AG08396 (cell line): Measurements from ENCODE around the gene MOK.
A peak's percentile ranks its signal among the peaks of the same experiment; 100 is the strongest.
"Not testable (repeated sequence)": the region's sequence is repeated elsewhere in the genome, so short reads cannot be mapped to it uniquely, and the experiment has no call there.

Experiments used
- DNase-seq: peaks from one replicate; pipeline ENCODE4 v3.0.0; 2012; ENCODE audit warnings: low spot score, mixed read lengths

Gene MOK, protein sequence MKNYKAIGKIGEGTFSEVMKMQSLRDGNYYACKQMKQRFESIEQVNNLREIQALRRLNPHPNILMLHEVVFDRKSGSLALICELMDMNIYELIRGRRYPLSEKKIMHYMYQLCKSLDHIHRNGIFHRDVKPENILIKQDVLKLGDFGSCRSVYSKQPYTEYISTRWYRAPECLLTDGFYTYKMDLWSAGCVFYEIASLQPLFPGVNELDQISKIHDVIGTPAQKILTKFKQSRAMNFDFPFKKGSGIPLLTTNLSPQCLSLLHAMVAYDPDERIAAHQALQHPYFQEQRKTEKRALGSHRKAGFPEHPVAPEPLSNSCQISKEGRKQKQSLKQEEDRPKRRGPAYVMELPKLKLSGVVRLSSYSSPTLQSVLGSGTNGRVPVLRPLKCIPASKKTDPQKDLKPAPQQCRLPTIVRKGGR

DNA sequence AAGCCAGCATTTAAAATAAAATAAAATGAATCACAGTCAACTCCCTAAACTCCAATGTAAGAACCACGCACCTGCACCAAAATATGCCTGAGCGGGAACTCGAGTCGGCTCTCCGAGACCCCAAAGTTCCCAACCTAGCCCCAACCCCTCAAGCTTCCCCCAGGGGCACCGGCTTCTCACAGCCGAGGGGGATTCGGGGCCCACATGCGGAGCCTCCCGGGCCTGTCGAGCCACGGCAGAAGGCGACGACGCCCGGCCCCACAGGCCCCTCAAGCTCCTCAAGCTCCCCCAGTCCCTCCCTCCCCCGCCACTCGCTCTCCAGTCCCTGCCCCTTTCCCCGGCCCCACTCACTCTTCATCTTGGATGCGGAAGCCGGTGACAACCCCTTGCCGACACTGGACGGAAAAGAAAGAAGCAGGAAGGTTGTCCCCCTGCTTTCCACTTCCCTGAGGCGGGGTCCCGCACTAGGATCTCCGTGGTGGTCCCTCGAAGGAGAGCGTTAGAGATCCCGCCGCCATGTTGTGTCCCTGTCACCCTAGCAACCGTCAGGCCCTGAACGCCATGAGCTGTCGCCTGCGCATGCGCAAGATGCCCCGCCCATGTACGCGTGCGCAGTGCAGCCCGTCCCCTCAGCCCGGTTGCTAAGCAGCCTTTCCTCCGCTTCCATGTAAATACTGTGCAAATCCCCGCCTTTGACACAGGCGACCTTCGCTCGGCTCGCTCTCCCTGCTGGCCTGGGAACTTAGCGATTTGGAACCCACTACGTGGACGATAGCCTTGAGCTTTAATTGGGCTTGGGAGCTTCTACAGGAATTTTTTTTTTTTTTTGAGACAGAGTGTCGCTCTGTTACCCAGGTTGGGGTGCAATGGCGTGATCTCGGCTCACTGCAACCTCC is at the start of gene MOK:
Gene MOK (minus strand): TSS at position 554 of the 896 bp plus-strand sequence. CDS start 196 bp downstream, at position 358.
- DNase-seq: peak; percentile 99

GRCh38 chr14:102353126-102353619 is 48.2 kb upstream of the MOK start:
- no peak for DNase-seq

- DNase-seq: no peak
Measured at GRCh38 chr14:102352213-102352612, 47.2 kb upstream of the MOK start.

GRCh38 chr14:102351593-102351992 is 46.6 kb upstream of the MOK start:
- not testable (repeated sequence) for DNase-seq

- no peak for DNase-seq
Measured at GRCh38 chr14:102351023-102351422, 46.1 kb upstream of the MOK start.

- DNase-seq: no peak
Measured at GRCh38 chr14:102348376-102348775, 43.4 kb upstream of the MOK start.

GRCh38 chr14:102346645-102347044 is 41.7 kb upstream of the MOK start:
- no peak for DNase-seq

- DNase-seq: no peak
Measured at GRCh38 chr14:102345232-102345631, 40.3 kb upstream of the MOK start.

DNA sequence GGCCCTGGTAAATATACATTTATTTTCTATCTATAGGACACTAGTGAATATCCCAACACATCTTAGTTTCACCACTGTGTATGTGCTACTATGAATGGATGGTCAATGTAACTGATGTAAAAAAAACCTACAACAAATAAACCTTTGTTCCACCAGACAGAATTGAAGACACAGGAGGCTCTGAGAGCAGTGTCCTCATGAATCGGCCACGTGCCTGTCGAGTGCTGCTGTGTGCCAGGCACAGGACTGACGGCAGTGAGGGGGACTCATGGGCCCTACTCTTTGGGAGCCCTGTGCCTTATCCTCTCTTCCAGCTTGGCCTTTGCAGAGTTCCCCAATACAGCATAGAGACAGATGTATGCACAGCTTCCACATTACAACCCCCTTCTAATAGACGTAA is 39.5 kb upstream of the MOK start:
- no peak for DNase-seq

- DNase-seq: no peak
Measured at GRCh38 chr14:102344084-102344483, 39.1 kb upstream of the MOK start.

GRCh38 chr14:102342238-102342637 is 37.3 kb upstream of the MOK start:
- DNase-seq: no peak

DNA sequence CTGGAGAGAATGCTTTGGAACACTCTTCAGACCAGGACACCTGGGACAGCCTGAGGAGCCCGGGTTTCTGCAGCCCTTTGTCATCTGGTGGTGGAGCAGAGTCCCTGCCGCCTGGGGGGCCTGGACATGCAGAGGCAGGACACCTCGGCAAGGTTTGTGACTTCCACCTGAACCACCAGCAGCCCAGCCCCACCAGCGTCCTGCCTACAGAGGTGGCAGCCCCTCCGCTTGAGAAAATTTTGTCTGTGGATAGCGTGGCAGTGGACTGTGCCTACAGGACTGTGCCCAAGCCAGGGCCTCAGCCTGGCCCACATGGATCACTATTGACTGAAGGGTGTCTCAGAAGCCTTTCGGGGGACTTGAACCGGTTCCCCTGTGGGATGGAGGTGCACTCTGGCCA is 36.6 kb upstream of the MOK start:
- no peak for DNase-seq

DNA sequence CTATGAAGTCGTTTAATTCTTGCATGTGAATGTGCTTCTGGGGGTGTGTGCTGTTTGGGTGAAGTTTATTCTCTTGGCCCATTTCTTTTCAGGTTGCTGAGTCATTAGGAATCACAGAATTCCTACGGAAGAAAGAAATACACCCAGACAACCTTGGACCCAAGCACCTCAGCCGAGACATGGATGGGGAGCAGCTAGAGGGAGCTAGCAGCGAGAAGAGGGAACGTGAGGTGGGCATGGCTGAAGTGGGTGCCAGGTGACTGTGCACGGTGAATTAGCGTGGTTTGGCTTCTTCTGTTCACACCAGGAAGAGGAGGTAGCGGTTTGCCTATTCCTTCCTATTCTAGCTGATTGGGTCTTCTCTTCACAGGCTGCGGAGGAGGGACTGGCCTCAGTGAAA is 33.8 kb upstream of the MOK start:
- no peak for DNase-seq

DNA sequence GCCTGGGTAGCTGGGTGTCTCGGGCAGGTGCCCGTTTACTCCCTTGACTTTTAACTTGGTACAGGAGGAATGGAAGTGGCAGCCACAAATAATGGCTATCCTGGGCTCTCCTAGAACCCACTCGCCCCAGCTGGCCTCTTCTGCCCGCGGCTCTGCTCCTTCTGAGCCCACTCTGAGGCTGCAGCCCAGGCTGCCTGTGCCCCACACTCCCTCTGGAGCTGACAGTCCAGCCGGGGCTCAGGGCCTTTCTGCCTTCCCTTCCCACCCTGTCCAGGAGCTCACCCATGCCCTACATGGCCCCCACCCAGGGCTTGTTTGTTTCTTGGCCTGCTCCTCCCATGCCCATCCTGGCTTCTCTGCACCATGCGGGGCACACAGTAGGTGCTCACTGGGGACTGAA is 30.2 kb upstream of the MOK start:
- no peak for DNase-seq

GRCh38 chr14:102333795-102334705 is 29.1 kb upstream of the MOK start:
- DNase-seq: no peak

GRCh38 chr14:102333390-102333789 is 28.4 kb upstream of the MOK start:
- DNase-seq: no peak

- DNase-seq: no peak
Measured at GRCh38 chr14:102330806-102331205, 25.8 kb upstream of the MOK start.

DNA sequence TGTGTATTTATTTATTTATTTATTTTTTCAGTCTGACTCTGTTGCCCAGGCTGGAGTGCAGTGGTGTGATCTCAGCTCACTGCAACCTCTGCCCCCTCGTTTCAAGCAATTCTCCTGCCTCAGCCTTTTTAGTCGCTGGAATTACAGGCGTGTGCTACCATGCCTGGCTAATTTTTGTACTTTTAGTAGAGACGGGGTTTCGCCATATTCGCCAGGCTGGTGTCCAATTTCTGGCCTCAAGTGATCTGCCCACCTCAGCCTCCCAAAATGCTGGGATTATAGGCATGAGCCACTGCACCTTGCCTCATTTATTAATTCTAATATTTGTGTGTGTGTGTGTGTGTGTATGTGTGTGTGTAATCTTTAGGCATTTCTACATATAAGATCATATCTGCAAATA is 24.4 kb upstream of the MOK start:
- DNase-seq: not testable (repeated sequence)

DNA sequence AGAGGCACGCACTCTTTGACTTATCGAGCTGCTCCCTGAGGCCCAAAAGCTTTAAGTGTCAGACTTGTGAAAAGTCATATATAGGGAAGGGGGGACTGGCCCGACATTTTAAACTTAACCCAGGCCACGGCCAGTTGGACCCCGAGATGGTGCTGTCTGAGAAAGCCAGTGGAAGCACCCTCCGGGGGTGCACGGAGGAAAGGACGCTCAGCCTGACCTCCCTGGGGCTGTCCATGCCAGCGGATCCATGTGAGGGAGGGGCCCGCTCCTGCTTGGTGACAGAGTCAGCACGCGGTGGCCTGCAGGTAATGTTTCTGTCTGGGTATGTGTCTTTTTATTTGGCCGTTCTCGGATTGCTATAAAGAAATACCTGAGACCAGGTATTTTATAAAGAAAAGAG is 21.6 kb upstream of the MOK start:
- no peak for DNase-seq

DNA sequence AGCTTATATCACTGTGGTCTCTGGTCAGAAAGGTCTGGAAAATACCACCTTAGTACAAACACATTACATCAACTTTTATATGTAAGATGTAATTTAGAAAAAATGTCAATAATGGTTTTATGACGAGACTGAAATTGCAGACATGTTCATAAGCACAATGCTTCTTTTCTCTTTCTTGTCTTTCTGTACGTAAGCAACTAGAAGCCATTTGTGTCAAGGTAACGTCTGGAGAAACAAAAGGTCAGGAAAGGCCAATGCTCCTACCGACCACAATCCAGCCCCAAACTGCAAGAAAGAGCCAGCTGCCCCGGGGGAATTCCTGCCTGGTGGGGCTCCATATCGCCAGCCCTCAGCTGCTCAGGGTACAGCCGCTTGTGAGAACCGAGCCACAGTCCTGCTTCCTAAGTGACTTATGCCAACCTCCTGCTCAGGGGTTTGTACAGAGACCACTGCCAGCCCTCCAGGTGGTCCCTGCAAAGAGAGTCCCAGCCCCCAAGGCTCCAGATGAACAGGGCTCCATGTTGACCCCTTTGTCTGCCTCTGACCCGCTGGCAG is 20.9 kb upstream of the MOK start:
- DNase-seq: no peak

GRCh38 chr14:102323102-102323501 is 18.1 kb upstream of the MOK start:
- peak; percentile 67 for DNase-seq
